GM23338 (cell line): Measurements from ENCODE around the gene REC8. TPM values are rescaled to one million over a fixed set of nuclear protein-coding genes. Genes with fewer than 3 reads are reported as not detected.

Source experiments
- ATAC-seq: fragments of 200-7000 bp; cut with Tn5 transposase; 3 replicates; pipeline ENCODE4 v1.9.1; 2020
- DNase-seq: peaks from one replicate; pipeline ENCODE4 v3.0.0-alpha.2; 2015; ENCODE audit warnings: low spot score
- H2AFZ ChIP-seq: fragments of 200-600 bp; sonication (generic); 2 replicates; pipeline ENCODE4 v1.8.0; 2016; ENCODE audit warnings: antibody characterized with exemption, mild to moderate bottlenecking, moderate library complexity
- H3F3A ChIP-seq: fragments of 200-600 bp; sonication (generic); replicated peaks from 2 replicates; pipeline ENCODE4 v1.8.0; 2017; ENCODE audit warnings: antibody characterized with exemption, mixed run types, low read depth
- H3K27ac ChIP-seq: fragments of 200-600 bp; sonication (generic); 2 replicates; pipeline ENCODE4 v1.6.1; 2016; ENCODE audit warnings: low read depth
- H3K27me3 ChIP-seq: fragments of 200-600 bp; sonication (generic); 2 replicates; pipeline ENCODE4 v1.8.0; 2016; ENCODE audit warnings: mild to moderate bottlenecking, mixed run types, moderate library complexity; ENCODE audit not compliant: insufficient read depth
- H3K36me3 ChIP-seq: fragments of 200-600 bp; sonication (generic); 2 replicates; pipeline ENCODE4 v1.8.0; 2016; ENCODE audit warnings: mild to moderate bottlenecking; ENCODE audit not compliant: insufficient read depth
- H3K4me1 ChIP-seq: fragments of 200-600 bp; sonication (generic); 2 replicates; pipeline ENCODE4 v1.8.0; 2016; ENCODE audit warnings: mild to moderate bottlenecking, moderate library complexity; ENCODE audit not compliant: insufficient read depth
- H3K4me2 ChIP-seq: fragments of 200-600 bp; sonication (generic); 2 replicates; pipeline ENCODE4 v1.7.1; 2017; ENCODE audit warnings: mixed run types
- H3K4me3 ChIP-seq: fragments of 200-600 bp; sonication (generic); 2 replicates; pipeline ENCODE4 v1.6.1; 2016; ENCODE audit warnings: mixed run types
- H3K79me2 ChIP-seq: fragments of 200-600 bp; sonication (generic); replicated peaks from 2 replicates; pipeline ENCODE4 v1.8.0; 2017; ENCODE audit warnings: mild to moderate bottlenecking; ENCODE audit not compliant: insufficient read depth
- H3K9me2 ChIP-seq: fragments of 200-600 bp; sonication (generic); 2 replicates; pipeline ENCODE4 v1.8.0; 2017; ENCODE audit not compliant: insufficient read depth
- H4K20me1 ChIP-seq: fragments of 200-600 bp; sonication (generic); replicated peaks from 2 replicates; pipeline ENCODE4 v1.8.0; 2017; ENCODE audit warnings: mild to moderate bottlenecking; ENCODE audit not compliant: insufficient read depth
- H3K27ac Mint-ChIP-seq: 2 replicates; pipeline ENCODE4 v1.8.0; 2020; ENCODE audit warnings: inconsistent platforms, mild to moderate bottlenecking, moderate library complexity, mixed read lengths
- H3K27me3 Mint-ChIP-seq: 3 replicates; pipeline ENCODE4 v1.8.0; 2022; ENCODE audit warnings: low read depth, mild to moderate bottlenecking, moderate library complexity, mixed read lengths, inconsistent platforms; ENCODE audit not compliant: insufficient read depth, poor library complexity
- H3K36me3 Mint-ChIP-seq: 3 replicates; pipeline ENCODE4 v1.8.0; 2021; ENCODE audit warnings: low read depth, mild to moderate bottlenecking, inconsistent platforms, moderate library complexity, mixed read lengths
- H3K4me1 Mint-ChIP-seq: 3 replicates; pipeline ENCODE4 v1.8.0; 2020; ENCODE audit warnings: mild to moderate bottlenecking, inconsistent platforms, mixed read lengths
- H3K4me3 Mint-ChIP-seq: 3 replicates; pipeline ENCODE4 v1.8.0; 2021; ENCODE audit warnings: moderate library complexity, mild to moderate bottlenecking, inconsistent platforms, mixed read lengths
- H3K9me3 Mint-ChIP-seq: 3 replicates; pipeline ENCODE4 v1.8.0; 2020; ENCODE audit warnings: moderate library complexity, mild to moderate bottlenecking, inconsistent platforms, mixed read lengths
- CREB1 ChIP-seq: fragments of 250-450 bp; sonication (Bioruptor Pico); IDR thresholded peaks from 2 replicates; pipeline ENCODE4 v1.5.0; 2020; ENCODE audit warnings: low read depth, mild to moderate bottlenecking, moderate library complexity
- EZH2 ChIP-seq: fragments of 200-600 bp; sonication (generic); IDR thresholded peaks from one replicate; pipeline ENCODE4 v1.8.0; 2017; ENCODE audit warnings: antibody characterized with exemption, mild to moderate bottlenecking, low read depth; ENCODE audit not compliant: unreplicated experiment
- JUNB ChIP-seq: IDR thresholded peaks from one replicate; pipeline ENCODE4 v1.6.1; 2016; ENCODE audit warnings: antibody characterized with exemption; ENCODE audit not compliant: unreplicated experiment
- NANOG ChIP-seq: IDR thresholded peaks from 2 replicates; pipeline ENCODE4 v1.6.1; 2016; ENCODE audit warnings: antibody characterized with exemption, borderline replicate concordance
- POLR2AphosphoS5 ChIP-seq: IDR thresholded peaks from 2 replicates; pipeline ENCODE4 v1.6.1; 2016; ENCODE audit warnings: antibody characterized with exemption, low read depth
- STAT1 ChIP-seq: IDR thresholded peaks from one replicate; pipeline ENCODE4 v1.6.1; 2016; ENCODE audit warnings: antibody characterized with exemption; ENCODE audit not compliant: unreplicated experiment
- ZNF114 ChIP-seq: fragments of 250-450 bp; sonication (Bioruptor Pico); IDR thresholded peaks from 2 replicates; pipeline ENCODE4 v1.5.0; 2020; ENCODE audit warnings: mild to moderate bottlenecking, moderate library complexity
- ZNF331 ChIP-seq: fragments of 250-450 bp; sonication (Bioruptor Pico); IDR thresholded peaks from 2 replicates; pipeline ENCODE4 v1.5.0; 2020; ENCODE audit warnings: low read depth, mild to moderate bottlenecking, moderate library complexity
- polyA plus RNA-seq: library from polyadenylated mRNA; unstranded; fragments of >200 nt; fragmentation: Nextera tagmentation; extraction: Ambion mirVana; gene quantifications from 2 replicates; pipeline ENCODE4 v1.2.1, GENCODE V29; 2016
- total RNA-seq: library from RNA; depleted of rRNA; stranded (reverse); fragments of >200 nt; shearing (Covaris generic); gene quantifications from 2 replicates; pipeline ENCODE4 v1.2.3, GENCODE V29; 2014
- TF ChIP-seq, protein P1 (sequence below), 2 experiments: fragments of 200-600 bp in 1 of 2; sonication (generic) in 1 of 2; conservative IDR thresholded peaks; 2 replicates each; pipeline versions ENCODE4 v1.5.1 to v1.6.1; 2016 to 2017; ENCODE audit warnings: antibody characterized with exemption in 2 of 2, low read depth in 2 of 2, mild to moderate bottlenecking in 2 of 2, moderate library complexity in 1 of 2
- TF ChIP-seq, protein P2 (sequence below): fragments of 250-450 bp; sonication (Bioruptor Pico); IDR thresholded peaks from 2 replicates; pipeline ENCODE4 v1.5.0; 2020; ENCODE audit warnings: mild to moderate bottlenecking, moderate library complexity
- TF ChIP-seq, protein P3 (sequence below): IDR thresholded peaks from 2 replicates; pipeline ENCODE4 v1.6.1; 2016; ENCODE audit warnings: antibody characterized with exemption
- TF ChIP-seq, protein P4 (sequence below): IDR thresholded peaks from one replicate; pipeline ENCODE4 v1.6.1; 2018; ENCODE audit warnings: antibody characterized with exemption; ENCODE audit not compliant: unreplicated experiment

The REC8 gene
- total and polyA plus RNA-seq, 2 experiments from 2014 or later: 25.7 to 36.8 TPM

GRCh38 chr14:24143511-24143910, 28.4 kb upstream of the REC8 start:
- no peak for TF ChIP-seq POLR2AphosphoS5
- no peak for TF ChIP-seq EZH2
- TF ChIP-seq JUNB: no peak
- TF ChIP-seq, protein P1, sequence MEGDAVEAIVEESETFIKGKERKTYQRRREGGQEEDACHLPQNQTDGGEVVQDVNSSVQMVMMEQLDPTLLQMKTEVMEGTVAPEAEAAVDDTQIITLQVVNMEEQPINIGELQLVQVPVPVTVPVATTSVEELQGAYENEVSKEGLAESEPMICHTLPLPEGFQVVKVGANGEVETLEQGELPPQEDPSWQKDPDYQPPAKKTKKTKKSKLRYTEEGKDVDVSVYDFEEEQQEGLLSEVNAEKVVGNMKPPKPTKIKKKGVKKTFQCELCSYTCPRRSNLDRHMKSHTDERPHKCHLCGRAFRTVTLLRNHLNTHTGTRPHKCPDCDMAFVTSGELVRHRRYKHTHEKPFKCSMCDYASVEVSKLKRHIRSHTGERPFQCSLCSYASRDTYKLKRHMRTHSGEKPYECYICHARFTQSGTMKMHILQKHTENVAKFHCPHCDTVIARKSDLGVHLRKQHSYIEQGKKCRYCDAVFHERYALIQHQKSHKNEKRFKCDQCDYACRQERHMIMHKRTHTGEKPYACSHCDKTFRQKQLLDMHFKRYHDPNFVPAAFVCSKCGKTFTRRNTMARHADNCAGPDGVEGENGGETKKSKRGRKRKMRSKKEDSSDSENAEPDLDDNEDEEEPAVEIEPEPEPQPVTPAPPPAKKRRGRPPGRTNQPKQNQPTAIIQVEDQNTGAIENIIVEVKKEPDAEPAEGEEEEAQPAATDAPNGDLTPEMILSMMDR (conservative IDR thresholded peaks at IDR 0.05; ENCODE audit: low read depth in 2 of 2): no peak
- TF ChIP-seq, protein P2, sequence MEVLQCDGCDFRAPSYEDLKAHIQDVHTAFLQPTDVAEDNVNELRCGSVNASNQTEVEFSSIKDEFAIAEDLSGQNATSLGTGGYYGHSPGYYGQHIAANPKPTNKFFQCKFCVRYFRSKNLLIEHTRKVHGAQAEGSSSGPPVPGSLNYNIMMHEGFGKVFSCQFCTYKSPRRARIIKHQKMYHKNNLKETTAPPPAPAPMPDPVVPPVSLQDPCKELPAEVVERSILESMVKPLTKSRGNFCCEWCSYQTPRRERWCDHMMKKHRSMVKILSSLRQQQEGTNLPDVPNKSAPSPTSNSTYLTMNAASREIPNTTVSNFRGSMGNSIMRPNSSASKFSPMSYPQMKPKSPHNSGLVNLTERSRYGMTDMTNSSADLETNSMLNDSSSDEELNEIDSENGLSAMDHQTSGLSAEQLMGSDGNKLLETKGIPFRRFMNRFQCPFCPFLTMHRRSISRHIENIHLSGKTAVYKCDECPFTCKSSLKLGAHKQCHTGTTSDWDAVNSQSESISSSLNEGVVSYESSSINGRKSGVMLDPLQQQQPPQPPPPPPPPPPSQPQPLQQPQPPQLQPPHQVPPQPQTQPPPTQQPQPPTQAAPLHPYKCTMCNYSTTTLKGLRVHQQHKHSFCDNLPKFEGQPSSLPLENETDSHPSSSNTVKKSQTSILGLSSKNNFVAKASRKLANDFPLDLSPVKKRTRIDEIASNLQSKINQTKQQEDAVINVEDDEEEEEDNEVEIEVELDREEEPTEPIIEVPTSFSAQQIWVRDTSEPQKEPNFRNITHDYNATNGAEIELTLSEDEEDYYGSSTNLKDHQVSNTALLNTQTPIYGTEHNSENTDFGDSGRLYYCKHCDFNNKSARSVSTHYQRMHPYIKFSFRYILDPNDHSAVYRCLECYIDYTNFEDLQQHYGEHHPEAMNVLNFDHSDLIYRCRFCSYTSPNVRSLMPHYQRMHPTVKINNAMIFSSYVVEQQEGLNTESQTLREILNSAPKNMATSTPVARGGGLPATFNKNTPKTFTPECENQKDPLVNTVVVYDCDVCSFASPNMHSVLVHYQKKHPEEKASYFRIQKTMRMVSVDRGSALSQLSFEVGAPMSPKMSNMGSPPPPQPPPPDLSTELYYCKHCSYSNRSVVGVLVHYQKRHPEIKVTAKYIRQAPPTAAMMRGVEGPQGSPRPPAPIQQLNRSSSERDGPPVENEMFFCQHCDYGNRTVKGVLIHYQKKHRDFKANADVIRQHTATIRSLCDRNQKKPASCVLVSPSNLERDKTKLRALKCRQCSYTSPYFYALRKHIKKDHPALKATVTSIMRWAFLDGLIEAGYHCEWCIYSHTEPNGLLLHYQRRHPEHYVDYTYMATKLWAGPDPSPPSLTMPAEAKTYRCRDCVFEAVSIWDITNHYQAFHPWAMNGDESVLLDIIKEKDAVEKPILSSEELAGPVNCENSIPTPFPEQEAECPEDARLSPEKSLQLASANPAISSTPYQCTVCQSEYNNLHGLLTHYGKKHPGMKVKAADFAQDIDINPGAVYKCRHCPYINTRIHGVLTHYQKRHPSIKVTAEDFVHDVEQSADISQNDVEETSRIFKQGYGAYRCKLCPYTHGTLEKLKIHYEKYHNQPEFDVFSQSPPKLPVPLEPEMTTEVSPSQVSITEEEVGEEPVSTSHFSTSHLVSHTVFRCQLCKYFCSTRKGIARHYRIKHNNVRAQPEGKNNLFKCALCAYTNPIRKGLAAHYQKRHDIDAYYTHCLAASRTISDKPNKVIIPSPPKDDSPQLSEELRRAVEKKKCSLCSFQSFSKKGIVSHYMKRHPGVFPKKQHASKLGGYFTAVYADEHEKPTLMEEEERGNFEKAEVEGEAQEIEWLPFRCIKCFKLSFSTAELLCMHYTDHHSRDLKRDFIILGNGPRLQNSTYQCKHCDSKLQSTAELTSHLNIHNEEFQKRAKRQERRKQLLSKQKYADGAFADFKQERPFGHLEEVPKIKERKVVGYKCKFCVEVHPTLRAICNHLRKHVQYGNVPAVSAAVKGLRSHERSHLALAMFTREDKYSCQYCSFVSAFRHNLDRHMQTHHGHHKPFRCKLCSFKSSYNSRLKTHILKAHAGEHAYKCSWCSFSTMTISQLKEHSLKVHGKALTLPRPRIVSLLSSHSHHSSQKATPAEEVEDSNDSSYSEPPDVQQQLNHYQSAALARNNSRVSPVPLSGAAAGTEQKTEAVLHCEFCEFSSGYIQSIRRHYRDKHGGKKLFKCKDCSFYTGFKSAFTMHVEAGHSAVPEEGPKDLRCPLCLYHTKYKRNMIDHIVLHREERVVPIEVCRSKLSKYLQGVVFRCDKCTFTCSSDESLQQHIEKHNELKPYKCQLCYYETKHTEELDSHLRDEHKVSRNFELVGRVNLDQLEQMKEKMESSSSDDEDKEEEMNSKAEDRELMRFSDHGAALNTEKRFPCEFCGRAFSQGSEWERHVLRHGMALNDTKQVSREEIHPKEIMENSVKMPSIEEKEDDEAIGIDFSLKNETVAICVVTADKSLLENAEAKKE (CRISPR knock-in tag): no peak
- no peak for TF ChIP-seq NANOG
- TF ChIP-seq ZNF114: no peak
- TF ChIP-seq CREB1 (CRISPR knock-in tag): no peak
- TF ChIP-seq, protein P3, sequence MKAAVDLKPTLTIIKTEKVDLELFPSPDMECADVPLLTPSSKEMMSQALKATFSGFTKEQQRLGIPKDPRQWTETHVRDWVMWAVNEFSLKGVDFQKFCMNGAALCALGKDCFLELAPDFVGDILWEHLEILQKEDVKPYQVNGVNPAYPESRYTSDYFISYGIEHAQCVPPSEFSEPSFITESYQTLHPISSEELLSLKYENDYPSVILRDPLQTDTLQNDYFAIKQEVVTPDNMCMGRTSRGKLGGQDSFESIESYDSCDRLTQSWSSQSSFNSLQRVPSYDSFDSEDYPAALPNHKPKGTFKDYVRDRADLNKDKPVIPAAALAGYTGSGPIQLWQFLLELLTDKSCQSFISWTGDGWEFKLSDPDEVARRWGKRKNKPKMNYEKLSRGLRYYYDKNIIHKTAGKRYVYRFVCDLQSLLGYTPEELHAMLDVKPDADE: no peak
- TF ChIP-seq, protein P4, sequence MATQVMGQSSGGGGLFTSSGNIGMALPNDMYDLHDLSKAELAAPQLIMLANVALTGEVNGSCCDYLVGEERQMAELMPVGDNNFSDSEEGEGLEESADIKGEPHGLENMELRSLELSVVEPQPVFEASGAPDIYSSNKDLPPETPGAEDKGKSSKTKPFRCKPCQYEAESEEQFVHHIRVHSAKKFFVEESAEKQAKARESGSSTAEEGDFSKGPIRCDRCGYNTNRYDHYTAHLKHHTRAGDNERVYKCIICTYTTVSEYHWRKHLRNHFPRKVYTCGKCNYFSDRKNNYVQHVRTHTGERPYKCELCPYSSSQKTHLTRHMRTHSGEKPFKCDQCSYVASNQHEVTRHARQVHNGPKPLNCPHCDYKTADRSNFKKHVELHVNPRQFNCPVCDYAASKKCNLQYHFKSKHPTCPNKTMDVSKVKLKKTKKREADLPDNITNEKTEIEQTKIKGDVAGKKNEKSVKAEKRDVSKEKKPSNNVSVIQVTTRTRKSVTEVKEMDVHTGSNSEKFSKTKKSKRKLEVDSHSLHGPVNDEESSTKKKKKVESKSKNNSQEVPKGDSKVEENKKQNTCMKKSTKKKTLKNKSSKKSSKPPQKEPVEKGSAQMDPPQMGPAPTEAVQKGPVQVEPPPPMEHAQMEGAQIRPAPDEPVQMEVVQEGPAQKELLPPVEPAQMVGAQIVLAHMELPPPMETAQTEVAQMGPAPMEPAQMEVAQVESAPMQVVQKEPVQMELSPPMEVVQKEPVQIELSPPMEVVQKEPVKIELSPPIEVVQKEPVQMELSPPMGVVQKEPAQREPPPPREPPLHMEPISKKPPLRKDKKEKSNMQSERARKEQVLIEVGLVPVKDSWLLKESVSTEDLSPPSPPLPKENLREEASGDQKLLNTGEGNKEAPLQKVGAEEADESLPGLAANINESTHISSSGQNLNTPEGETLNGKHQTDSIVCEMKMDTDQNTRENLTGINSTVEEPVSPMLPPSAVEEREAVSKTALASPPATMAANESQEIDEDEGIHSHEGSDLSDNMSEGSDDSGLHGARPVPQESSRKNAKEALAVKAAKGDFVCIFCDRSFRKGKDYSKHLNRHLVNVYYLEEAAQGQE: no peak
- no peak for TF ChIP-seq ZNF331 (CRISPR knock-in tag)
- TF ChIP-seq STAT1: no peak
- Histone ChIP-seq H3F3A (peaks cover 21% of the 10 kb centered on the region), H3K36me3 (peaks cover 15% of the 10 kb centered on the region; the same call in 1 of the 2 replicates), H3K4me1 (peaks cover 23% of the 10 kb centered on the region), H3K27ac (no peak overlapping the region), H3K9me2 (no peaks in the 10 kb centered on the region), H2AFZ (no peak overlapping the region), H3K4me2 (no peak overlapping the region), H4K20me1 (peaks cover 16% of the 10 kb centered on the region), H3K79me2 (peaks cover 46% of the 10 kb centered on the region), H3K27me3 (no peaks in the 10 kb centered on the region), H3K4me3 (no peak overlapping the region)
- Mint-ChIP-seq H3K4me3 (no peak overlapping the region), H3K4me1 (peaks cover 35% of the 10 kb centered on the region), H3K27me3 (peaks cover 27% of the 10 kb centered on the region), H3K27ac (no peak overlapping the region), H3K36me3 (peaks cover 49% of the 10 kb centered on the region), H3K9me3 (no peaks in the 10 kb centered on the region)
- ATAC-seq (no peak), DNase-seq (no peak)
